NCI-H526 treated with DMSO at 0.1 percent for 48 hours (cell line): ENCODE measurements around the gene TLN1.

ENCODE experiments used
- DNase-seq: peaks from one replicate; lab custom pipeline; 2025; lab: John Stamatoyannopoulos, UW

TLN1 gene

GRCh38 chr9:35728041-35728971 lies 3.7 kb downstream of the TLN1 start:
- no peak for DNase-seq

GRCh38 chr9:35727676-35728040 lies 4.3 kb downstream of the TLN1 start:
- DNase-seq, result no peak

GRCh38 chr9:35726931-35727330 lies 5.1 kb downstream of the TLN1 start:
- DNase-seq, result no peak

DNA sequence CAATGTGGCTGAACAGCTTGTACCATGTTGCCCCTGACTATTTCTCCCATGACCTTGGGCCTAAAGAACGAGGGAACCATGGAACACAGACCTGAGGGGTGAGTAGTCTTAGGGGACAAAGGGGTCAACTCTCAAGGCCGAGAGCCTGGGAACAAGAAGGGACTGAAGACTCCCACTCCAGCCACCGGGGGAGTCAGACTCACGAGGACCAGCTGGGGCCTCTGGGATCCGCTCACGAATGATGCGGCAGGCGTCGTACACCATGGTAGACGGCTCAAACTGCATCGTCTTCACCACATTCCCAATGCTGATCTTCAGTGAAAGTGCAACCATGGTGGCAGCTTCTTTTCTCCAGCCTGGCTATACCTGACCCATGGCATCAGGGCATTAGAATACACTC lies 6.6 kb downstream of the TLN1 start:
- DNase-seq, result no peak

- DNase-seq, result no peak
Observed at GRCh38 chr9:35723908-35724307, 8.1 kb downstream of the TLN1 start.

- DNase-seq, result no peak
Observed at GRCh38 chr9:35723426-35723825, 8.6 kb downstream of the TLN1 start.

DNA sequence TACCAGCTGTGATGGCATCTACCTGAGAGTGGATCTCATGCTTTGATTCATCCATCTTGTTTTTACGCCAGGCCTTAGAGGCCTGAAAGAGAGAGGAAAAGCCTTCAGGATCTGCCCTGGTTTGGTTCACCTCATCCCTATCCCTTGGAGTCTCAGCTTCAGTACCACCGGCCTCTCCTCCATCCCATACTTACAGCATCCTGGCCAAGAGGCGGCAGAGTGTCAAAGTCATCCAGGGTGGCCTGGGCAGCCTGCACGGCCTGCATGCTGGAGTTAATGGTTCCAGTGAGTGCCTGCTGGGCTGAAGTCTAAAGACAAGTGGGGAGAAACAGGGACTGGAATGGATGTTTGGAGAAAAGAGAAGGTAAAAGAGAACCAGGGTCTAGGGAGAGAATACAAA lies 12.4 kb downstream of the TLN1 start:
- no peak for DNase-seq

- no peak for DNase-seq
Observed at GRCh38 chr9:35718721-35719511, 13.1 kb downstream of the TLN1 start.

GRCh38 chr9:35717132-35717870 lies 14.7 kb downstream of the TLN1 start:
- DNase-seq, result no peak

GRCh38 chr9:35716230-35716629 lies 15.8 kb downstream of the TLN1 start:
- DNase-seq, result no peak

GRCh38 chr9:35714579-35715252 lies 17.3 kb downstream of the TLN1 start:
- no peak for DNase-seq

- DNase-seq, result no peak
Observed at GRCh38 chr9:35714123-35714522, 17.9 kb downstream of the TLN1 start.

DNA sequence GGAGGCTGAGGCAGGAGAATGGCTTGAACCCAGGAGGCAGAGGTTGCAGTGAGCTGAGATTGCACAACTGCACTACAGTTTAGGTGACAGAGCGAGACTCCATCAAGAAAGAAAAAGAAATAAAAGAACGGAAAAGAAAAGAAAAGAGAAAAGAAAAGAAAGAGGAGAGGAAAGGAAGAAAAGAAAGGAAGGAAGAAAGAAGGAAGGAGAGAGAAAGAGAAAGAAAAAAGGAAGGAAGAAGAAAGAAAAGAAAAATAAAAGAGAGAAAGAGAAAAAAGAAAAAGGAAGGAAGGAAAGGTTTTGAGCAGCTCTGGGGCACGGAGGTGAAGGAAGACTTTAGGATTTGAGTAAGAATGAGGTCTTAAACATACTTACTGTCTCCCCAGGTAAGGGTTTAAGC lies 18.4 kb downstream of the TLN1 start:
- no peak for DNase-seq

DNA sequence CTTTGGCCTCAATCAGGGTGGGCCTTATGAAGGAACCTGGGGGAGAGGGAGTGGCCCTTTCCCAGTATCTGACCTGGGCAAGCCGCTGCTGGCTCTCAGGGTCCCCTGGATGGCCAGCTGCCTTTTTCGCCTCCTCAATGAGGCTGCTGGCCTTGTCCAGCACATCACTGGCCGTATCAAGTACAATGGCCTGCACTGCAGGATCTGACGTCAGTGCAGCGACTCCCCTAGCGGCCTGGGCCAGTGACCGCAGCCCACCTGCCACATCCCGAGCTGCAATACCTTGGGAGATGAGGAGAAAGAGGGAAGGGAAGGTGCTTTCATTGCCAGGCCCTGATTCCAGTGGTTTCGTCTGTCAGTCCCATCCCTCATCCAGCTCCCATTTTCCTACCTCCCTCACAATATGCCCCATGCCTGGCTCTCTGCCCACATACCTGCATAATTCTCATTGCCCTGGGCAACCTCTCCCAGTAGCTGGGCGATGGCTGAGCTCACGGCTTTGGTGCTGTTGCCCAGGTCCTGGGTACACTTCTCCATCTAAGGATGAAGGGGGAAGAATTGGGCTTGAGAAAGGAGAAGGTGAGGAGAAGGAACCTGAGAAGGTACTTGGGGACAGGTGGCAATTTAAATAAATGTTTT lies 19.1 kb downstream of the TLN1 start:
- DNase-seq, result no peak

DNA sequence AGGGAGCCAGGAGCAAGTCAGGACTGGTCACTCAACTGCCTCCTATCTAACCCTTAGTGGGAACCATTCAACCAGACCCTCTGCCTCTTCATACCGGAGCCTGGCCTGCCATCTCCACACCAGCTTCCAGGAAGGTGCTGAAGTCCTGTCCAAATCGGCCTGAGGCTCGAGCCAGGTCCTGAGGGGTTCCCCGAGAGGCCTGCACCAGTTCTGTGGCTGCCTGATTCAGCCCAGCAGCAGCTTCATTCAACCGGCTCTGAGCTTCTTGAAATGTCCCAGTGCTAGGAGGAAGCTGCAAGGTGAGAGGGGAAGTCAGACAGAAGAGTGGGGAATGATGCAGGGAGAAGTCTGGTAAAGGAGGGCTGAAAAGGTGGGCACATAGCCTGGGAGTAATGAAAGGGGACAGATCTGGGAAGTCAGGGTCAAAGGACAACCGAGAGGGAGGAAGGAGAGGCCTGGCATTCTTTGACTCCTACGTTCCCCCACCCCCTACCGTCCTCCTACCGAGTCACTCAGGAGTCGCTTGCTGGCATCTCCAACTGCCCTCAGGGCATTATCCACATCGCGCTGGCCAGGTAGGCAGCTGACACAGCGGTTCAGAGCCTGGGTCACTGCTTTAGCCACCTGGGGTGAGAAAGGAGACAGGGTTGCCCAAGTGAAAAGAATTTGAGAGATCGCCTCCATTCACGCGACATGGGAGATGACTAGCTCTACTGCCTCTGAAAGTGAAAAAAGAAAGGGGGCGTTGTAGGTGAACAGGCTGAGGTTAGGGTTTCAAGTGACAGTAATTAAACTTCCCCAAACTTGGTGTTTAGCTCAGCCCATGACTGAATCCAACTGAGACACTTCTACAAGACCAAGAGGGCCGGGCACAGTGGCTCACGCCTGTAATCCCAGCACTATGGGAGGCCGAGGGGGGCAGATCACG lies 20.2 kb downstream of the TLN1 start:
- DNase-seq, result no peak

- DNase-seq, result no peak
Observed at GRCh38 chr9:35710818-35711500, 21.0 kb downstream of the TLN1 start.

GRCh38 chr9:35708146-35708545 lies 23.8 kb downstream of the TLN1 start:
- DNase-seq, result no peak

- no peak for DNase-seq
Observed at GRCh38 chr9:35706951-35707350, 25.0 kb downstream of the TLN1 start.

- DNase-seq, result no peak
Observed at GRCh38 chr9:35705836-35706430, 26.1 kb downstream of the TLN1 start.
